GM20000 (cell line): ENCODE measurements around the gene MRPS22.
A peak's percentile ranks its signal among the peaks of the same experiment; 100 is the strongest.
"Not testable (repeated sequence)": the region's sequence is repeated elsewhere in the genome, so short reads cannot be mapped to it uniquely, and the experiment has no call there.

Experiments
- DNase-seq: peaks from one replicate; pipeline ENCODE4 v3.0.0; 2012; ENCODE audit warnings: low spot score
- CTCF ChIP-seq: IDR thresholded peaks from 2 replicates; pipeline ENCODE4 v1.5.1; 2012; ENCODE audit warnings: mild to moderate bottlenecking, control low read depth; ENCODE audit errors: extremely low read depth, missing control alignments

MRPS22 gene

GRCh38 chr3:139326131-139326530 lies 17.7 kb upstream of the MRPS22 start:
- TF ChIP-seq CTCF: no peak
- DNase-seq: no peak

- no peak for TF ChIP-seq CTCF
- DNase-seq: no peak
These were observed 17.1 kb upstream of the MRPS22 start for GRCh38 chr3:139326707-139327106.

DNA sequence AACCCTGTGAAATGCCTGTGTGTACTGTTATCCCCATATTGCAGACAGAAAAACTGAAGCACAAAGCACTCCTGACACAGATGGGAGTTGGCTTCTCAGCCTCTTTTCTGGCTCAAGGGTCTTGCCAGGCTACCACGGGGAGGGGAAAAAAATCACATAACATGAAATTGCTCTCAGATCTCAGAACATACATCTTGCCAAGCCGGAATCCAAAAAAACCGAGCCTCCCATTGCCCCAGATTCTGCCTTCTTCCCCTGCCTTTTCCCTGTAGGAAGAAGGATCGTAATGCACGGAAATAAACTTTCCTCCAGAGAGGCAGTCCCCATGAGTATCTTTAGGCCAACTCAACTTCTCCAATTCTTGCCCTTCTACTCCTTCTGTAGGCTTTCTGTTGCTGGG lies 16.6 kb upstream of the MRPS22 start:
- no peak for DNase-seq

DNA sequence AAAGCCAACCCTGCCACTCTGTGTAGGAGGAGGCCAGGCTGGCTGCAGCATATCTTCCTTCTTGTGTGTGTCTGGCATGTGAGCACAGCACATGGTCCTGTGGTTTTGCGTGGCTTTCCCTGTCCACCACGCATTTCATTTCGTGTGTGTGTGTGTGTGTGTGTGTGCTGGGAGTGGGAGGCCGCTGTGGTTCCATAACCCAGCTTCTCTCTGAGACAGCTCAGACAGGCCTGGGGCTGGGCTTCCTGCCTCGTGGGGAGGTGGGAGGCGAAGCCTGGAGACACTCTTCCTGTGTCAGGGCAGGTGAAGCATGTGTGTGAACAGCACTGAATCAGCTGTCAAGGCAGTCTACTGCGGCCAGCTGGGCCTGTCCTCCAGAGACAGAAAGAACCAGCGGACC lies 16.0 kb upstream of the MRPS22 start:
- TF ChIP-seq CTCF: no peak
- no peak for DNase-seq

More for the DNA sequence above, 16.6 kb upstream of the MRPS22 start:
- no peak for TF ChIP-seq CTCF

- no peak for DNase-seq
- no peak for TF ChIP-seq CTCF
These were observed 15.5 kb upstream of the MRPS22 start for GRCh38 chr3:139328356-139328755.

- peak; percentile 86 for DNase-seq
- TF ChIP-seq CTCF: peak; percentile 100
These were observed 14.4 kb upstream of the MRPS22 start for GRCh38 chr3:139329364-139329850.

DNA sequence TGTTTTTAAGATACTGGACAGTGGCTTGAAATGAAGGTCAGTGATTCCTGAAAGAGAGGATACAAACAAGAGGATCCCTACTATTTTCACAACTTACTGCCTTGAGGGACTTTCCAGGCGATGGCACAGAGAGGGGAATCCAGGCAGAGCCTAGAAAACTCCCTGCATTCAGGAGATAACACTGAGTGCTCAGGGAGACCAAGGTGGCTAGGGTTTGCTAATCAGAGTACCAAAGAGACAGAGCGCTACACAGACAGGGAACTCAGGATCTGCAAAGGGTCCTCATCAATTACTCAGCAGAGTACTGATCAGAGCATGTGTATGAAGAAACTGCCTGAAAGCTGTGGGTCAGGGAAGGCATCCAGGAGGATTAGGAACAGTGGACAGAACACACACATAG lies 11.7 kb upstream of the MRPS22 start:
- DNase-seq: no peak
- TF ChIP-seq CTCF: no peak

GRCh38 chr3:139334675-139335074 lies 9.1 kb upstream of the MRPS22 start:
- DNase-seq: not testable (repeated sequence)
